Measurements from ENCODE around the gene TMC2. TPM values are rescaled to one million over a fixed set of nuclear protein-coding genes. Genes with fewer than 3 reads are reported as not detected.

The TMC2 gene
- total RNA-seq, 1 experiment from 2014 or later: not detected

GRCh38 chr20:2651772-2652723 is 115.7 kb downstream of the TMC2 start, which contains the start of gene NOP56 (continued):
- TF ChIP-seq ELF4 (CRISPR knock-in tag; IDR thresholded peaks at IDR 0.05; ENCODE audit: low read depth) (0 out of 2 replicates have a peak, but pooled peaks have one; percentile 9), ZMAT4 (CRISPR knock-in tag; IDR thresholded peaks at IDR 0.05) (no peak), FOXP4 (CRISPR knock-in tag; IDR thresholded peaks at IDR 0.05) (no peak; the same call in none of the 2 replicates), JUN (CRISPR knock-in tag; IDR thresholded peaks at IDR 0.05) (peak; percentile 69; the same call in 1 of the 2 replicates), ETV6 (CRISPR knock-in tag; IDR thresholded peaks at IDR 0.05) (peak; percentile 89; the same call in 1 of the 2 replicates), ATF3 (CRISPR knock-in tag; conservative IDR thresholded peaks at IDR 0.05) (no peak), CTCF (IDR thresholded peaks at IDR 0.05) (no peak), ARID4B (CRISPR knock-in tag; IDR thresholded peaks at IDR 0.05; ENCODE audit: borderline replicate concordance) (no peak), CBFB (CRISPR knock-in tag; IDR thresholded peaks at IDR 0.05; ENCODE audit: low read depth) (0 out of 2 replicates have a peak, but pooled peaks have one; percentile 51), ZNF263 (CRISPR knock-in tag; IDR thresholded peaks at IDR 0.05; ENCODE audit: low read depth) (0 out of 2 replicates have a peak, but pooled peaks have one; percentile 40), HMGXB4 (CRISPR knock-in tag; IDR thresholded peaks at IDR 0.05) (peak; percentile 82), EMX1 (CRISPR knock-in tag; IDR thresholded peaks at IDR 0.05) (no peak), ZSCAN18 (CRISPR knock-in tag; IDR thresholded peaks at IDR 0.05) (no peak), AR (CRISPR knock-in tag; IDR thresholded peaks at IDR 0.05) (no peak), FOXJ3 (CRISPR knock-in tag; IDR thresholded peaks at IDR 0.05; ENCODE audit: borderline replicate concordance) (no peak), PRDM15 (CRISPR knock-in tag; IDR thresholded peaks at IDR 0.05) (no peak), ZNF396 (CRISPR knock-in tag; IDR thresholded peaks at IDR 0.05; ENCODE audit: borderline replicate concordance) (no peak)

Measured in WTC11 (cell line).